Neural progenitor cell (in vitro differentiated cells): ENCODE data around the gene LURAP1L.

ENCODE experiments used
- EZH2phosphoT487 ChIP-seq: fragments of 200-600 bp; sonication (generic); IDR thresholded peaks from 2 replicates; pipeline ENCODE4 v1.6.1; 2017; ENCODE audit warnings: antibody characterized with exemption
- TF ChIP-seq, protein P1 (sequence below): fragments of 200-600 bp; sonication (generic); IDR thresholded peaks from 2 replicates; pipeline ENCODE4 v1.5.1; 2017; ENCODE audit warnings: antibody characterized with exemption, mild to moderate bottlenecking

DNA sequence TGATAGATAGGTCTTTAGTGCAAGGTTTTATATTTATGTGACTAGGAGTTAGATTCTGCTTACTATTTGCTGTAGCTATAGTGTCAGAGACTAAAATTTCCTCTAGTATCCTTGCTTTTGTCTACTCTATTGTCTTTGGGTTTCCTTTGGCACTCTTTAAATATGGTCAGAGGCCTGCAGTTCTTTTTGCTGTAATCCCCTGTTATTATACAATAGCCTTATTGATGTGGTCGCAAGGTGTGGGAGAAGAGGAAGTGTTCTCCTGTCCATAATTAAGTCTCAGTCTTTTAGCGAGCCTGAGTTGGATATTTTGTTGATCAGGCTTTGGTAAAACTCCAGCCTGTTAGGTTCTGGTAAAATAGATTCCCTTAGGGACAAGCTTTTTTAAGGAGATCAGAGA is 34.9 kb downstream of the LURAP1L start:
- TF ChIP-seq, protein P1, sequence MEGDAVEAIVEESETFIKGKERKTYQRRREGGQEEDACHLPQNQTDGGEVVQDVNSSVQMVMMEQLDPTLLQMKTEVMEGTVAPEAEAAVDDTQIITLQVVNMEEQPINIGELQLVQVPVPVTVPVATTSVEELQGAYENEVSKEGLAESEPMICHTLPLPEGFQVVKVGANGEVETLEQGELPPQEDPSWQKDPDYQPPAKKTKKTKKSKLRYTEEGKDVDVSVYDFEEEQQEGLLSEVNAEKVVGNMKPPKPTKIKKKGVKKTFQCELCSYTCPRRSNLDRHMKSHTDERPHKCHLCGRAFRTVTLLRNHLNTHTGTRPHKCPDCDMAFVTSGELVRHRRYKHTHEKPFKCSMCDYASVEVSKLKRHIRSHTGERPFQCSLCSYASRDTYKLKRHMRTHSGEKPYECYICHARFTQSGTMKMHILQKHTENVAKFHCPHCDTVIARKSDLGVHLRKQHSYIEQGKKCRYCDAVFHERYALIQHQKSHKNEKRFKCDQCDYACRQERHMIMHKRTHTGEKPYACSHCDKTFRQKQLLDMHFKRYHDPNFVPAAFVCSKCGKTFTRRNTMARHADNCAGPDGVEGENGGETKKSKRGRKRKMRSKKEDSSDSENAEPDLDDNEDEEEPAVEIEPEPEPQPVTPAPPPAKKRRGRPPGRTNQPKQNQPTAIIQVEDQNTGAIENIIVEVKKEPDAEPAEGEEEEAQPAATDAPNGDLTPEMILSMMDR: no peak
- TF ChIP-seq EZH2phosphoT487: no peak
